GM23248 (cell line): ENCODE results near the gene B4GALT3.

Source experiments
- EZH2 ChIP-seq: fragments of 200-600 bp; sonication (generic); IDR thresholded peaks from 2 replicates; pipeline ENCODE4 v1.6.1; 2018; ENCODE audit warnings: antibody characterized with exemption, mild to moderate bottlenecking; ENCODE audit not compliant: insufficient read depth, poor library complexity, severe bottlenecking
- EZH2phosphoT487 ChIP-seq: fragments of 200-600 bp; sonication (generic); IDR thresholded peaks from 2 replicates; pipeline ENCODE4 v1.6.1; 2018; ENCODE audit warnings: antibody characterized with exemption, moderate library complexity, mild to moderate bottlenecking, low read depth; ENCODE audit not compliant: insufficient read depth

DNA sequence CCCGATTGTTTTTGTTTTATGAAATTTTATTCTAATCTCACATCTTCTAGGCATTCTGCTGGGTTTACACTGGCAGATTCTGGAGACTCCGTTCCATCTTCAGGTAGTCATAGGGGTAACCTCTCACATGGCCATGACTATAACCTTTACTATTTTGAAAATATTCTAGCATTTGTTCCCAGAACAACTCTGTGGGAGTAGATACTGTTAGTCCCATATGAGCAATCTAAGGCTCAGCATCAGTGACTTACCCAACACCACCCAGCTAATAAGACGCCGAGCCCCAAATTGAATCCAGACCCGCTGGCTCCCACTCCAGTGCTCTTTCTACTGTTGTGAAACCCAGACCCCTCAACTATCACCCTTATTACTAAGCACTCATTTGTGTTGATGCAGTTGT, 11.7 kb upstream of the B4GALT3 start:
- no peak for TF ChIP-seq EZH2
- TF ChIP-seq EZH2phosphoT487 = no peak
